Right cardiac atrium (tissue), 5 donors: ENCODE data around the gene PTPRG. TPM values are rescaled to one million over a fixed set of nuclear protein-coding genes. Genes with fewer than 3 reads are reported as not detected.

ENCODE experiments used
- ATAC-seq, 2 donors: fragments of 200-7000 bp; cut with Tn5 transposase; one replicate each; pipeline versions ENCODE4 v1.8.0 to v1.9.1; 2020; ENCODE audit warnings: moderate library complexity in 2 of 2, mild to moderate bottlenecking in 1 of 2
- DNase-seq, 3 donors: peaks; one replicate each; pipeline ENCODE4 v3.0.0-alpha.2; 2020
- H3K27ac ChIP-seq: one replicate; pipeline ENCODE4 v1.5.1; 2013; ENCODE audit warnings: mild to moderate bottlenecking, low read length, control low read depth, moderate library complexity
- H3K27me3 ChIP-seq: one replicate; pipeline ENCODE4 v1.6.1; 2013; ENCODE audit not compliant: control insufficient read depth, insufficient read depth
- H3K4me1 ChIP-seq: one replicate; pipeline ENCODE4 v1.6.1; 2013; ENCODE audit warnings: low read length; ENCODE audit not compliant: control insufficient read depth, insufficient read depth
- H3K4me3 ChIP-seq: one replicate; pipeline ENCODE4 v1.5.1; 2013; ENCODE audit warnings: low read length, control low read depth
- H3K9me3 ChIP-seq: one replicate; pipeline ENCODE4 v1.6.1; 2013; ENCODE audit warnings: low read length; ENCODE audit not compliant: control insufficient read depth
- WGBS: extraction: QIAGEN DNeasy Blood & Tissue Kit; methylation state at CpG from one replicate; pipeline ENCODE4 v1.1.7; 2013; 5-methylcytosine and 5-hydroxymethylcytosine counted together
- intact Hi-C, 4 donors: fragments of 100-400 bp; cut with DNase I; formaldehyde crosslinking; loops; one replicate each; pipeline versions ENCODE4 v1.11.0 to v1.14.0; 2022 to 2023
- polyA plus RNA-seq: library from polyadenylated mRNA; stranded (reverse); fragments of 200-250 nt; gene quantifications from one replicate; pipeline ENCODE4 v1.2.3, GENCODE V29; 2013
- total RNA-seq, 4 donors: library from RNA; stranded (reverse); fragmentation: NEBNext Ultra II Directional; extraction: Animal tissue kit (Norgen Biotek cat#: 25700); gene quantifications; one replicate each; pipeline ENCODE4 v1.2.1, GENCODE V29; 2021
- donor health status: healthy with polysubstance abuse.
- donor health status: DM: no; HTN: yes; CAD: no.
- donor health status: DM: no; HTN: no; CAD: no.
- donor health status: DM: no; HTN: yes; CAD: no; lungs with severe emphysema.
- donor health status: DM: yes; HTN: yes; CAD: no.

The PTPRG gene
- total and polyA plus RNA-seq, 5 donors = 8.6 to 50.7 (median 32.3) TPM

GRCh38 chr3:62114763-62115162 lies 553.4 kb downstream of the PTPRG start:
- intact Hi-C loops = no loop called here
- Histone ChIP-seq H3K27ac (no peak overlapping the region), H3K27me3 (no peaks in the 10 kb centered on the region), H3K4me3 (no peak overlapping the region), H3K4me1 (no peaks in the 10 kb centered on the region), H3K9me3 (no peaks in the 10 kb centered on the region)
- ATAC-seq (no peak), DNase-seq (no peak)
- WGBS = 98% methylated on average over 1 of the region's 1 CpG

GRCh38 chr3:62117903-62118548 lies 556.7 kb downstream of the PTPRG start:
- peak in 1 of 2 donors; percentile 81 for ATAC-seq
- no peak overlapping the region for H3K27ac ChIP-seq

GRCh38 chr3:62119139-62119538 lies 557.8 kb downstream of the PTPRG start:
- DNase-seq (peak; percentile 64 to 81 (median 79)), ATAC-seq (peak; percentile 62 to 64)
- Histone ChIP-seq H3K9me3 (no peaks in the 10 kb centered on the region), H3K27ac (no peak overlapping the region), H3K4me1 (no peaks in the 10 kb centered on the region), H3K4me3 (no peak overlapping the region), H3K27me3 (no peaks in the 10 kb centered on the region)
- intact Hi-C loops = no loop called here
- WGBS = 83% methylated on average over 4 of the region's 4 CpGs

More at GRCh38 chr3:62117903-62118548, 556.7 kb downstream of the PTPRG start:
- Histone ChIP-seq H3K9me3 (no peaks in the 10 kb centered on the region), H3K4me3 (no peak overlapping the region), H3K4me1 (no peaks in the 10 kb centered on the region), H3K27me3 (no peaks in the 10 kb centered on the region)
- DNase-seq = no peak
- WGBS = 53% methylated on average over 3 of the region's 3 CpGs
- intact Hi-C loops = no loop called here

DNA sequence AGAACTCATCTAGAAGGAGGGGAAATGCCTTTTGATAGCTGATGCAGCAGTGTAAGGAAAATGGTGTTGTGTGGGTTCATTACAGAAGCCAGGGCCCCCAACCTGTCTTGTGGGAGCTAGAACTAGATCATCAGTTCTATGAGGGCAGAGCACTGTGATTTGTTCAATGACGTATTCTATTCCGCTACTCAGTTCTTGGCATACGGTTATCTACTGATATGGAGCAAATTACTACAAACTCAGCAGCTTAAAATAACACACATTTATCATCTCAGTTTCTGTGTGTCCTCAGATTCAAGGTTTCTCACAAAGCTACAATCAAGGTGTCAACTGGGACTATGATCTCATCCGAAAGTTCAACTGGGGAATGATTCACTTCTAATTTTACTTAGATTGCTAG lies 561.4 kb downstream of the PTPRG start:
- WGBS = 42% methylated on average over 4 of the region's 4 CpGs
- peak; percentile 8 to 69 for ATAC-seq
- no peak overlapping the region for H3K4me3 ChIP-seq
- intact Hi-C loops = no loop called here
- DNase-seq = no peak
- H3K9me3 ChIP-seq = no peaks in the 10 kb centered on the region
- no peaks in the 10 kb centered on the region for H3K4me1 ChIP-seq
- H3K27me3 ChIP-seq = no peaks in the 10 kb centered on the region
- H3K27ac ChIP-seq = no peak overlapping the region

GRCh38 chr3:62125380-62125779 lies 564.0 kb downstream of the PTPRG start:
- H3K27me3 ChIP-seq = no peaks in the 10 kb centered on the region
- ATAC-seq (no peak), DNase-seq (no peak)
- no peaks in the 10 kb centered on the region for H3K4me1 ChIP-seq
- H3K4me3 ChIP-seq = no peak overlapping the region
- no peaks in the 10 kb centered on the region for H3K9me3 ChIP-seq
- H3K27ac ChIP-seq = no peak overlapping the region
- intact Hi-C loops = no loop called here
- WGBS = 92% methylated on average over 4 of the region's 4 CpGs

GRCh38 chr3:62127116-62127515 lies 565.7 kb downstream of the PTPRG start:
- ATAC-seq (no peak), DNase-seq (no peak)
- H3K4me3 ChIP-seq = no peak overlapping the region
- intact Hi-C loops = no loop called here
- H3K27ac ChIP-seq = no peak overlapping the region
- no peaks in the 10 kb centered on the region for H3K4me1 ChIP-seq
- no peaks in the 10 kb centered on the region for H3K27me3 ChIP-seq
- no peaks in the 10 kb centered on the region for H3K9me3 ChIP-seq
- 95% methylated on average over 3 of the region's 3 CpGs for WGBS

GRCh38 chr3:62128051-62128450 lies 566.7 kb downstream of the PTPRG start:
- H3K4me1 ChIP-seq = no peaks in the 10 kb centered on the region
- no peak overlapping the region for H3K27ac ChIP-seq
- ATAC-seq = peak in 1 of 2 donors; percentile 45
- H3K9me3 ChIP-seq = no peaks in the 10 kb centered on the region
- H3K27me3 ChIP-seq = no peaks in the 10 kb centered on the region
- WGBS = 77% methylated on average over 5 of the region's 5 CpGs
- intact Hi-C loops = no loop called here
- DNase-seq = peak in 1 of 3 donors; percentile 28
- H3K4me3 ChIP-seq = no peak overlapping the region

- H3K4me3 ChIP-seq = no peak overlapping the region
- no peak overlapping the region for H3K27ac ChIP-seq
- H3K9me3 ChIP-seq = no peaks in the 10 kb centered on the region
- H3K27me3 ChIP-seq = no peaks in the 10 kb centered on the region
- H3K4me1 ChIP-seq = peaks cover under 1% of the 10 kb centered on the region
- intact Hi-C loops = no loop called here
- DNase-seq = no peak
- ATAC-seq = no peak
Observed at GRCh38 chr3:62128681-62129080, 567.3 kb downstream of the PTPRG start.

DNA sequence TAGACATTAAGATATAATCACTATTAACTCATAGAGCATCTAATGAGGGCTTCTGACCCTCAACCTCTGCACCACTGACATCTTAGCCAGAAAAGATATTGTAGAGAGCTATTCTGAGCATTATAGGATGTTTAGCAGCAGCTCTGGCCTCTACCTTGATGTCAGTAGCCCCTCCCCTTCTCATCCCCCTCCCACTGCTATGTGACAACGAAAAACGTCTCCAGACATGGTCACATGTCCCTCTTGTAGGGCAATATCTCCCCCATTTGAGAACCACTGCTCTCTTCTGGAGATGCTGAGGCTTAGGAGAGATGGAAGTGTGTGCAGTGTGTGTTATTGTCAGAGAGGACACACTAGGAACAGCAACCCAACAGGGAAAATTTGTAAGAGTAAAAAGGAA lies 569.7 kb downstream of the PTPRG start:
- Histone ChIP-seq H3K27ac (no peak overlapping the region), H3K27me3 (no peaks in the 10 kb centered on the region), H3K4me3 (no peak overlapping the region), H3K9me3 (no peaks in the 10 kb centered on the region), H3K4me1 (peaks cover 9% of the 10 kb centered on the region)
- intact Hi-C loops = no loop called here
- WGBS = 63% methylated on average over 2 of the region's 2 CpGs
- no peak for ATAC-seq
- DNase-seq = no peak

DNA sequence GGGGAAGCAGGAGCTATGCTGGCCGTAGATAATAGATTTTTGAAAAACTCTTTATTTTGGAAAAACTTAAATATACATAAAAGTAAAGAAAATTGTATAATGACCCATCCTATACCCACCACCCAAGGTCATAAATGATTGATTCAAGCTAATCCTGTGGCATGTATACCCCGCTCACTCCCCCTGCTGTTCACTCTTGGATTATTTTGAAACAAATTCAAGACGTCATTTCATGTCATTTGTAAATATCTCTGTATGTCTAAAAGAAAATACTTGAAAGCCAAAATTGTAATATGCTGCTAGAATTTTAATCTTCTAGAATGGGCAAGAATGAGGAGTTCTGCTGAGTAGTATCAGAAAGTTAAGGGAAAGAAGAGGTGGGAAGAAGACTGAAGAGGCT lies 570.2 kb downstream of the PTPRG start:
- Histone ChIP-seq H3K27me3 (no peaks in the 10 kb centered on the region), H3K4me3 (no peak overlapping the region), H3K9me3 (no peaks in the 10 kb centered on the region), H3K4me1 (peaks cover 9% of the 10 kb centered on the region), H3K27ac (peak overlapping the region; percentile 42)
- intact Hi-C loops = no loop called here
- DNase-seq (no peak), ATAC-seq (no peak)
- WGBS = 50% methylated on average over 3 of the region's 3 CpGs

GRCh38 chr3:62132027-62132602 lies 570.7 kb downstream of the PTPRG start:
- WGBS = 78% methylated on average over 3 of the region's 3 CpGs
- Histone ChIP-seq H3K27me3 (no peaks in the 10 kb centered on the region), H3K4me1 (peaks cover 9% of the 10 kb centered on the region), H3K4me3 (no peak overlapping the region), H3K27ac (peak overlapping the region; percentile 42), H3K9me3 (no peaks in the 10 kb centered on the region)
- no peak for ATAC-seq
- no peak for DNase-seq
- intact Hi-C loops = no loop called here
